ENCODE results near the gene RAB37.
A peak's percentile ranks its signal among the peaks of the same experiment; 100 is the strongest.

RAB37 gene

GRCh38 chr17:74736513-74737298 lies at the start of gene RAB37:
Gene RAB37 (plus strand): TSS chr17:74737256. CDS start chr17:74737273, 17 bp downstream.
- DNase-seq = peak; percentile 64 to 67
- Mint-ChIP-seq H3K4me3 (peak within 1 kb of the TSS; percentile 87 to 88), H3K27ac (peak within 1 kb of the TSS; percentile 57 to 74), H3K27me3 (peaks cover 15% of the 10 kb centered on the region), H3K9me3 (no peaks in the 10 kb centered on the region), H3K4me1 (peaks cover 46% of the 10 kb centered on the region)
- ATAC-seq = peak; percentile 39

GRCh38 chr17:74687886-74688285 lies 49.2 kb upstream of the RAB37 start:
- Mint-ChIP-seq H3K9me3 (no peaks in the 10 kb centered on the region), H3K4me1 (peaks cover 13% of the 10 kb centered on the region), H3K4me3 (no peak overlapping the region), H3K27me3 (peaks cover 16% of the 10 kb centered on the region), H3K27ac (no peak overlapping the region)
- ATAC-seq (no peak), DNase-seq (no peak)

GRCh38 chr17:74690409-74690825 lies 46.6 kb upstream of the RAB37 start:
- peaks cover 13% of the 10 kb centered on the region for H3K4me1 Mint-ChIP-seq
- ATAC-seq = peak; percentile 82
- H3K27ac Mint-ChIP-seq = no peak overlapping the region
- H3K27me3 Mint-ChIP-seq = peaks cover 17% of the 10 kb centered on the region
- no peaks in the 10 kb centered on the region for H3K9me3 Mint-ChIP-seq
- no peak overlapping the region for H3K4me3 Mint-ChIP-seq
- DNase-seq = no peak

GRCh38 chr17:74691151-74691550 lies 45.9 kb upstream of the RAB37 start:
- Mint-ChIP-seq H3K4me1 (peaks cover 13% of the 10 kb centered on the region), H3K9me3 (no peaks in the 10 kb centered on the region)

GRCh38 chr17:74694081-74694480 lies 43.0 kb upstream of the RAB37 start:
- ATAC-seq (no peak), DNase-seq (no peak)
- Mint-ChIP-seq H3K27ac (no peak overlapping the region), H3K4me1 (peaks cover 3% of the 10 kb centered on the region), H3K9me3 (no peaks in the 10 kb centered on the region), H3K27me3 (peaks cover 17% of the 10 kb centered on the region), H3K4me3 (no peak overlapping the region)

More at GRCh38 chr17:74691151-74691550, 45.9 kb upstream of the RAB37 start:
- Mint-ChIP-seq H3K27me3 (peaks cover 17% of the 10 kb centered on the region), H3K4me3 (no peak overlapping the region), H3K27ac (no peak overlapping the region)
- DNase-seq (no peak), ATAC-seq (no peak)

- DNase-seq (no peak), ATAC-seq (no peak)
- Mint-ChIP-seq H3K4me1 (no peaks in the 10 kb centered on the region), H3K4me3 (no peak overlapping the region), H3K9me3 (no peaks in the 10 kb centered on the region), H3K27ac (no peak overlapping the region), H3K27me3 (peaks cover 17% of the 10 kb centered on the region)
These were observed 41.4 kb upstream of the RAB37 start for GRCh38 chr17:74695629-74696028.

GRCh38 chr17:74697515-74697914 lies 39.5 kb upstream of the RAB37 start:
- no peaks in the 10 kb centered on the region for H3K9me3 Mint-ChIP-seq
- H3K27me3 Mint-ChIP-seq = peaks cover 12% of the 10 kb centered on the region

GRCh38 chr17:74698069-74698468 lies 39.0 kb upstream of the RAB37 start:
- Mint-ChIP-seq H3K4me3 (no peak overlapping the region), H3K9me3 (no peaks in the 10 kb centered on the region), H3K27me3 (peaks cover 6% of the 10 kb centered on the region), H3K27ac (no peak overlapping the region), H3K4me1 (no peaks in the 10 kb centered on the region)
- no peak for ATAC-seq
- DNase-seq = no peak

More at GRCh38 chr17:74697515-74697914, 39.5 kb upstream of the RAB37 start:
- Mint-ChIP-seq H3K4me3 (no peak overlapping the region), H3K27ac (no peak overlapping the region), H3K4me1 (no peaks in the 10 kb centered on the region)
- DNase-seq = no peak
- ATAC-seq = no peak

GRCh38 chr17:74699236-74699635 lies 37.8 kb upstream of the RAB37 start:
- H3K9me3 Mint-ChIP-seq = no peaks in the 10 kb centered on the region
- no peak overlapping the region for H3K4me3 Mint-ChIP-seq
- DNase-seq (no peak), ATAC-seq (no peak)
- H3K27ac Mint-ChIP-seq = no peak overlapping the region
- H3K27me3 Mint-ChIP-seq = no peaks in the 10 kb centered on the region
- no peaks in the 10 kb centered on the region for H3K4me1 Mint-ChIP-seq

- DNase-seq (no peak), ATAC-seq (no peak)
- no peaks in the 10 kb centered on the region for H3K9me3 Mint-ChIP-seq
- no peaks in the 10 kb centered on the region for H3K4me1 Mint-ChIP-seq
- no peak overlapping the region for H3K4me3 Mint-ChIP-seq
- no peaks in the 10 kb centered on the region for H3K27me3 Mint-ChIP-seq
- peak overlapping the region in 1 of 2 donors; percentile 57 for H3K27ac Mint-ChIP-seq
These were observed 34.8 kb upstream of the RAB37 start for GRCh38 chr17:74702116-74702871.

- Mint-ChIP-seq H3K4me3 (no peak overlapping the region), H3K9me3 (no peaks in the 10 kb centered on the region), H3K27ac (no peak overlapping the region), H3K4me1 (no peaks in the 10 kb centered on the region), H3K27me3 (no peaks in the 10 kb centered on the region)
- ATAC-seq (no peak), DNase-seq (no peak)
These were observed 33.7 kb upstream of the RAB37 start for GRCh38 chr17:74703311-74703710.

GRCh38 chr17:74704544-74704943 lies 32.5 kb upstream of the RAB37 start:
- Mint-ChIP-seq H3K4me1 (no peaks in the 10 kb centered on the region), H3K27me3 (no peaks in the 10 kb centered on the region), H3K9me3 (no peaks in the 10 kb centered on the region), H3K4me3 (no peak overlapping the region), H3K27ac (no peak overlapping the region)
- no peak for ATAC-seq
- no peak for DNase-seq

GRCh38 chr17:74711058-74711824 lies 25.8 kb upstream of the RAB37 start:
- no peak overlapping the region for H3K27ac Mint-ChIP-seq
- H3K4me3 Mint-ChIP-seq = no peak overlapping the region
- H3K4me1 Mint-ChIP-seq = peaks cover 10% of the 10 kb centered on the region
- peaks cover 30% of the 10 kb centered on the region for H3K27me3 Mint-ChIP-seq
- no peak for DNase-seq
- no peak for ATAC-seq
- no peaks in the 10 kb centered on the region for H3K9me3 Mint-ChIP-seq

GRCh38 chr17:74712301-74712700 lies 24.8 kb upstream of the RAB37 start:
- peaks cover 10% of the 10 kb centered on the region for H3K4me1 Mint-ChIP-seq
- no peak overlapping the region for H3K4me3 Mint-ChIP-seq
- no peak for ATAC-seq
- H3K27me3 Mint-ChIP-seq = peaks cover 30% of the 10 kb centered on the region
- H3K9me3 Mint-ChIP-seq = no peaks in the 10 kb centered on the region
- DNase-seq = no peak
- H3K27ac Mint-ChIP-seq = peak overlapping the region in 1 of 2 donors; percentile 55

GRCh38 chr17:74712756-74713155 lies 24.3 kb upstream of the RAB37 start, which contains the start of gene CD300LF:
Gene CD300LF (minus strand): TSS chr17:74712923. CDS start chr17:74712866, 57 bp downstream.
- no peak for ATAC-seq

More at GRCh38 chr17:74712756-74713155, 24.3 kb upstream of the RAB37 start, which contains the start of gene CD300LF:
- peak within 1 kb of the TSS in 1 of 2 donors; percentile 55 for H3K27ac Mint-ChIP-seq
- H3K4me1 Mint-ChIP-seq = peaks cover 10% of the 10 kb centered on the region
- H3K27me3 Mint-ChIP-seq = peaks cover 30% of the 10 kb centered on the region
- no peaks in the 10 kb centered on the region for H3K9me3 Mint-ChIP-seq
- H3K4me3 Mint-ChIP-seq = no peak within 1 kb of the TSS
- DNase-seq = no peak
